Right kidney (tissue), 9 donors: ENCODE measurements around the gene CCDC141.
"Not testable (repeated sequence)": the region's sequence is repeated elsewhere in the genome, so short reads cannot be mapped to it uniquely, and the experiment has no call there.

ENCODE experiments used
- DNase-seq: peaks from one replicate; pipeline ENCODE4 v3.0.0-alpha.2; 2016
- long read RNA-seq, 8 donors: transcript quantifications; one replicate each; lab custom pipeline, GENCODE V29; 2026

Gene CCDC141, protein sequence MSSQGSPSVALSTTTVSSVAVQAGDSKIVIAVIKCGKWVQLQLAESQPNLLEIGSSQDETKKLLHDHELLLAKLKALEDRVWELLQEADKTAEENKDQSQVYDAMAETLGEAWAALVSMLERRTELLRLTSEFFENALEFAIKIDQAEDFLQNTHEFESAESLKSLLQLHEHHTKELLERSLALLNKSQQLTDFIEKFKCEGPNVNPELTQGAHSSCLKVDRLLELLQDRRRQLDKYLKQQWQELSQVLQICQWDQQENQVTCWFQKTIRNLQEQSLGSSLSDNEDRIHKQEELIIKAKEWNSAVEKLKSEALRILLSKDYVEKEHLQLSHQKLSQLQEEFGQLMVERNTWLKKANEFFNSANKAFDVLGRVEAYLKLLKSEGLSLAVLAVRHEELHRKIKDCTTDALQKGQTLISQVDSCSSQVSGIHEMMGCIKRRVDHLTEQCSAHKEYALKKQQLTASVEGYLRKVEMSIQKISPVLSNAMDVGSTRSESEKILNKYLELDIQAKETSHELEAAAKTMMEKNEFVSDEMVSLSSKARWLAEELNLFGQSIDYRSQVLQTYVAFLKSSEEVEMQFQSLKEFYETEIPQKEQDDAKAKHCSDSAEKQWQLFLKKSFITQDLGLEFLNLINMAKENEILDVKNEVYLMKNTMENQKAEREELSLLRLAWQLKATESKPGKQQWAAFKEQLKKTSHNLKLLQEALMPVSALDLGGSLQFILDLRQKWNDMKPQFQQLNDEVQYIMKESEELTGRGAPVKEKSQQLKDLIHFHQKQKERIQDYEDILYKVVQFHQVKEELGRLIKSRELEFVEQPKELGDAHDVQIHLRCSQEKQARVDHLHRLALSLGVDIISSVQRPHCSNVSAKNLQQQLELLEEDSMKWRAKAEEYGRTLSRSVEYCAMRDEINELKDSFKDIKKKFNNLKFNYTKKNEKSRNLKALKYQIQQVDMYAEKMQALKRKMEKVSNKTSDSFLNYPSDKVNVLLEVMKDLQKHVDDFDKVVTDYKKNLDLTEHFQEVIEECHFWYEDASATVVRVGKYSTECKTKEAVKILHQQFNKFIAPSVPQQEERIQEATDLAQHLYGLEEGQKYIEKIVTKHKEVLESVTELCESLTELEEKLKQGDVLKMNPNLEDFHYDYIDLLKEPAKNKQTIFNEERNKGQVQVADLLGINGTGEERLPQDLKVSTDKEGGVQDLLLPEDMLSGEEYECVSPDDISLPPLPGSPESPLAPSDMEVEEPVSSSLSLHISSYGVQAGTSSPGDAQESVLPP (N-terminal part only)
- long read RNA-seq, donor 1: 0 reads
- long read RNA-seq, donor 2: 0 reads
- long read RNA-seq, donor 3: 0 reads
- long read RNA-seq, donor 4: 0 reads
- long read RNA-seq, donor 5: 0 reads
- long read RNA-seq, donor 6: 0 reads
- long read RNA-seq, donor 7: 0 reads
- long read RNA-seq, donor 8: 0 reads

DNA sequence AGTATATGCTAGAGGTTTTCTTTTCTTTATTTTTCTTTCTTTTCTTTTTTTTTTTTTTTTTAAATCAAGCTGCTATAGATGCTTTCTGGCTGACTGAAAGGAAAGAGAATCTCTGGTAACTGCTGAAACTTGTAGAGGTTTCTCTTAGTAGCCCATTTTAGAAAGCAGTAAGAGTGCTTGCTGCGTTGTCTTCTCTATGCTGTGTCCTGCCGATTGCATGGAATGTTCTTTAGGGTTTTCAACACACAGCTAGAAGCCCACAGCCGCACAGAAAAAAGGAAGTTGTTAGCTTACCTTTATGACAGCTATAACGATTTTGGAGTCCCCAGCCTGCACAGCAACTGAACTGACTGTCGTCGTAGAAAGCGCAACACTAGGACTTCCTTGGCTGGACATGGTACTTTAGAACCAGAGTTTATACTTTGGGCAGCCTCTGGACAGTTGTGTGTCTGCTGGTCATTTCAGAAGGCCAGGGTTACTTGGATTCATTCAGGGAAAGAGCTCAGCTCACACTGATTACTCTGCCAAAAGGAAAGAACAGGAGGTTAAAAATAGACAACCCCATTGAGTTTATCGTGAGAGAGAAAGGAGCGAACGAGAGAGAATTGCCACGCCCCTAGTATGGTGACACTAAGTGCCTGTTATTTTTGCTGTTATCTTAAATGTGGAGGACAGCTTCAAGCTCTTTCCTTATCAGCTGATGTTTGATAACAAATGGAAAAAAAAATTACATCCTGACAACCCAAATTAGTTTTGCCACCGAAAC is at the start of gene CCDC141:
Gene CCDC141 (minus strand): TSS at position 592 of the 766 bp plus-strand sequence. CDS start 196 bp downstream, at position 396.
- DNase-seq: no peak

DNA sequence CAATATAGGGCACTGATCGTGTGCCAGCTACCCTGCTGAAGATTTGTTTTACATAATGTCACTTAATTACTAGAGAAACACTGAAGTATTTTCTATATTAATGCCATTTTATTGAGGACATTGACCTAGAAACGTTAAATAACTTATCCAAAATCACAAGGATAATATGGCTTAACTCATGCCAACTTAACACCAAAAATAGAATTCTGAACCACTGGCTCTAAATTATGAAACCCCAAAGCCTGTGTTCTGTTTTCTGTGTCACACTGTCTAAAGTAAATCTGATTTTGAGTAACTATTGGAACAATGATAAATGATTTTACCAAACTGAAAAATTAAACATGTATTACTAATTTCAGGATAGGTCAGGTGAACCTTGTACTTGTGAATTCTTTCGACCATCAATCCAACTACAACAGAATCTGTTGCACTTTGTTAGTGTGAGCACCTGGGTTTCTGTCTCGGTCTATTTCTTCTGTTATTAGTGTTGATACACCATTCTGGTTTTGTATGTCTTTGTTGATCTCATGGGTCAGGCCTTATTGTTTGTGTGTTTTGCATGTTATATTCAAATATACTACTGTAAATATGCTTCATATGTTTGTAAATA is 48.2 kb upstream of the CCDC141 start:
- DNase-seq: no peak

DNA sequence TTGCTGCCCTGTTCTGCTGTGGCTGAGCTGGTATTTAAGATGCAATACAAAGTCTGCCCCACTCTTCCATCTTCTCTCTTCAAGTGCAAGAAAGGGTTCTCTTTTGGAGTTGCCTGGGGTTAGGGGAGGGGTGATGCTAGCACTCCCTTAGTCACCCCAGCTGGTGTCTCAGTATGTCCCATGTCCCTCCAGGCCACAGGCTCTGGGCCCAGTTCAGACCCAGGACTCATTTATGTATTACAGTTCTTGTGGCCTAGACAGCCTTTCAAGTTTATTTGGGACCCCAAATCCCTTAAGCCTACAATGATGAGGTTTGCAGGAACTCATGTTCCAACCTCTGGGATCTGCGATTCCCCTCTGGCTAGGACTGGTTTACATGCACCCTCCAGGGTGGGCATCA is 47.2 kb upstream of the CCDC141 start:
- no peak for DNase-seq

DNA sequence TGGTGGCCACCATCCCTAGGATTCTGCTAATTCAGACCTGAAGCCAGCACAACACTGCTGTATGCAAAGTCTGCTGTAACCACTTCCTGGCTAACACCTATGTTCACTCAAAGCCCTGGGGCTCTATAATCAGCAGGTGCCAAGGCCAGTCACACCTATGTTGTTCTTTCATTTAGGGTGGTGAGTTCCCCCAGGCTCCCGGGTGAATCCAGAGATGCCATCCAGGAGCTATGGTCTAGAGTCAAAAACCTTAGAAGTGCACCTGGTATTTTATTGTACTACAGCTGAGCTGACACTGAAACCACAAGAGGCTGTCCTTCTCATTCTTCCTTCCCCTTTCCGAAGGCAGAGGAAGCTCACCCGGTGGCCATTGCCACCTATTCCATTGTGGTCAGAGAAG is 46.2 kb upstream of the CCDC141 start:
- DNase-seq: no peak

DNA sequence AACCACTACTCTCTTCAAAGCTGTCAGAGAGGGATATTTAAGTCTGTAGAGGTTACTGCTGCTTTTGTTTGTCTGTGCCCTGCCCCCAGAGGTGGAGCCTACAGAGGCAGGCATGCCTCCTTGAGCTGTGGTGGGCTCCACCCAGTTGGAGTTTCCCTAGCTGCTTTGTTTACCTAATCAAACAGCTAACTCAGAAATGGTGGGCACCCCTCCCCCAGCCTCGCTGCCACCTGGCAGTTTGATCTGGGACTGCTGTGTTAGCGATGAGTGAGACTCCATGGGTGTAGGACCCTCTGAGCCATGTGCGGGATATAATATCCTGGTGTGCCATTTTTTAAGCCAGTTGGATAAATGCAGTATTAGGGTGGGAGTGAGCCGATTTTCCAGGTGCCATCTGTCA is 43.0 kb upstream of the CCDC141 start:
- not testable (repeated sequence) for DNase-seq

DNA sequence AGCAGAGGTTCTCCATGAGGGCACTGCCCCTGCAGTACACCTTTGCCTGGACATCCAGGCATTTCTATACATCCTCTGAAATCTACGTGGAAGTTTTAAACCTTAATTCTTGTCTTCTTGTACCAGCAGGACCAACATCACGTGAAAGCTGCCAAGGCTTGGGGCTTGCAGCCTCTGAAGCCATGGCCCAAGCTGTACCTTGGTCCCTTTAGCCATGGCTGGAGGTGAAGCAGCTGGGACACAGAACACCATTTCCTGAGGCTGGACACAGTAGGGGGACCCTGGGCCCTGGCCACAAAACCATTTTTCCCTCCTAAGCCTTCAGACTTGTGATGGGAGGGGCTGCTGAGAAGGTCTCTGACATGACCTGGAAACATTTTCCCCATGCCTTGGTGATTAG is 32.8 kb upstream of the CCDC141 start:
- DNase-seq: no peak

DNA sequence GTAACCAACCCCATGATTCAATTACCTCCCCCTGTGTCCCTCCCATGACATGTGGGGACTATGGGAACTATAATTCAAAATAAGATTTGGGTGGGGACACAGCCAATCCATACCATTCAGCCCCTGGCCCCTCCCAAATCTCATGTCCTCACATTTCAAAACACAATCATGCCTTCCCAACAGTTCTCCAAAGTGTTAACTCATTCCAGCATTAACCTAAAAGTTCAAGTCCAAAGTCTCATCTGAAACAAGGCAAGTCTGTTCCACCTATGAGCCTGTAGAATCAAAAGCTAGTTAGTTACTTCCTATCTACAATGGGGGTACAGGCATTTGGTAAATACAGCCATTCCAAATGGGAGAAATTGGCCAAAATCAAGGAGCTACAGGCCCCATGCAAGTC is 32.0 kb upstream of the CCDC141 start:
- DNase-seq: no peak

DNA sequence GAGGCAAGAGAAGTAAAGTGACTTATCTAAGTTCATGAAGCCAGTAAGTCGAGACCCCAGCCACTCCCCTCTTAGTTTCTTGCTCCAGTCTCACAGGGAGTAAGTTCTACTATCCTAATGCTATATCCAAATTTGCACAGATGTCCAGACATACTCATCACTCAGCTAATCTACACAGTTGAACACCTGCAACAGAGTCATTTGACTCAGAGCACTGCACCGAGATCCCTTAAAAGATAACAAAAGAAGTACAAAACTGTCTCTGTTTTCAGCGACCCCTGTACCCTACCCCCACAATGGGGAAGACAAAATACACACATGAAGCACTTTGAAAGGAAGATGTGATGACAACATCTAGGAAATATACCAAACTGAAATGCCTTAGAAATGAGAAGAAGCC is 22.6 kb upstream of the CCDC141 start:
- DNase-seq: no peak

DNA sequence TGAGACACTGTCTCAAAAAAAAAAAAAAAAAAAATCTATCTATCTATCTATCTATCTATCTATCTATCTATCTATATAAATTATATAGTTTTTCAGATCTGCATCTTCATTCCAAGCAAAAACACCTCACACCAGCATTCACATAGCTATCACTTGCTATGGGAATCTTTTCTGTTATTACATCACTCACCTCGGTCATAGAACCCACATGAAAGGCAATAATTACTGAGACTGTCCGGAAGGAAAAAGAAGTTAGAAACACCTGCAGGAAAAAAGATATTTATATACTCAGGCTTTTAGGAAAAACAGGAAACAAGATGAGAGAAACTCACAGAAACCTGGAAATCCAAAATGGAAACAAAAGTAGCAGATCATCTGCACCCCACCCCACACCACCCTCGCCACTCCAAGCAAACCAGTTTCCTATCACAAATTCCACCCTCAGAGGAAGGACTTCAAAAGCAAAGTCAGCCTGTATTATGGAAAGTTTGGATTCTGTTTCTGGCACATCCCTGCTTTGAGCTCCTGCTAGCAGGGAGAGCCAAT is 21.9 kb upstream of the CCDC141 start:
- DNase-seq: no peak

DNA sequence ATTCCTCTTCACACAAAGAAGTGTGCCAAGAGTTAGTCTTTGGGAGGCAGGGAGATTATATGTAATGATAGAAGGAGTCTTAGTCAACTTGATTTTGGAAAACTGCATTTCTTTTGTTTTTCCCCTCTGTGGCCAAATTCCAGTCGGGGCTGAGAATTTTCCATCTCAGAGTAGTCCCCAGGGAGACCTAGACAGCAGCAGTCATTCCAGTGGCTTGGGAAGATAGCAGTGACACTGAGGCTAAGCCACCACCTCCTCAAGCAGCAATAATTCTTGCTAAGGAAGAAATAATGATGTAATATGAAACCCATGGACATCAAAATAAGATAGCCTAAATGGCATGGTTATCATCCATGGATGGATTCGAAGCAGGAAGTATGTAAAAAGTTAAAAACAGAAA is 21.0 kb upstream of the CCDC141 start:
- no peak for DNase-seq

DNA sequence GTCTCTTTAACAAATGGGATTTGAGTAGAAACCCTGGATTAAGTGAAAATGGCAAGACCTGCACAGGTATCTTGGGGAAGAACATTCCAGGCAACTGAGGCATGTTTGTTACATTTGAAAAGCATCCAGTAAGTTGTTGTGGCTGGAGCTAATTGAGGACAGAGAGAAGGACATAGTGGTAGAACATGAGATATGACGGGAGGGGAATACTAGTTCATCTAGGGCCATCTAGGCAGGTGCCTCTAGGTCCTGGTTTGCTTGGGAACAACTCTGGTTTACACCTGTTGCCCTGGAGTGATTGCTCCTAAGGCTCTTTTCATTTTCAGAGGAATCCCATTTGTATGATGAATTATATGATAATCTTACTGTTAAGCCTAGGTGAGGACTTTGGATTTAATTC is 19.7 kb upstream of the CCDC141 start:
- DNase-seq: no peak

DNA sequence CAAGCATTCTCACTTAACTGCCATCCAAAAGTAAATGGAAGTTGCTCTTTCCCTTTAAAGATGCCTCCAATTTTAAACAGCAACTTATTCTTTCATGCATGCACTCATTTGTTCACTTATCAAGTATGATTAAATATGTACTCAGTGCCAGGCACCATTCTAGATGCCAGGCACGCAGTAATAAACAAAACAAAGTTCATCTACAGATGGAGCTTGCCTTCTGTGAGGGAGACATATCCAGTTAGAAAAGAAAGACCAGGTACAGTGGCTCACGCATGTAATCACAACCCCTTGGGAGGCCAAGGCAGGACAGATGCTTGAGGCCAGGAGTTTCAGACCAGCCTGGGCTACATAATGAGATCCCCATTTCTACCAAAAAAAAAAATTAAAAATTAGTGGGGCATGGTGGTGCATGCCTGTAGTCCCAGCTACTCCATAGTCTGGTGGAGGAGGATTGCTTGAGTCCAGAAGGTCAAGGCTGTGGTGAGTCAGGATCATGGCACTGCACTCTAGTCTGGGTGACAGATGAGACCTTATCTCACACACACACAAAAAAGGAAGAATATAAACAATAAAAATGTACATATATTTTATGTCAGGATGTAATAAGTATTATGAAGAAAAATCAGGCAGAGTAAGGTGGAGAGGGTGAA is 19.2 kb upstream of the CCDC141 start:
- no peak for DNase-seq

DNA sequence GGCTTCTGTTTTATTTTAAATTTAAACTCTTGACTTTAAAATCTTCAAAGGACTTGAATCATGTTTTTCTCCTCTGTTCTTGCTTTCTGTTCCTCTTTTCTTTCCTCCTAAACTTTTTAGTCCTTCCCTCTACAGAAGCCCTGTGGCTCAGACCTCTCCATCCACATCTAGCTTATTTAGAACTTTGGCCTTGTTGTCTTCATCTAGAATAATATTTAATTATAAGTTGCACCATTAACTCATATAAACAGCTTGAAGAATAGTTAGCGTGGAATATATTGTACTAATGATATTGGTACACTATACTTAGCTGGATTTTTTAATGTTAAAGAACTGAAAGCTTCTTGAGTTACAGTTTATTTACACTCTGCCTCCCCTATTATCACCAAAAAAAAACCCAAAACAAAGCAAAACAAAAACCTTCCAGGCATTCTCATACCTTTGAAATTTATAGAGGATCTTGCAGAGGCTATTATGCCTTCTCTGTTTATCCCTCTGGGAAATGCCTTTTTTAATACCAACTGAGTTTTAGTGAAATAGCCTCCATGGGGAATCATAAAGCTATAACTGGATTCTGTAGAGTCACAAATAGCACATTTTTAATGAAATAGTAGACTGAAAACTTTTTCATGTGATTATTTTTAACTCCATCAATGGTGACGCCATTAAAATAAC is 9.2 kb upstream of the CCDC141 start:
- no peak for DNase-seq

DNA sequence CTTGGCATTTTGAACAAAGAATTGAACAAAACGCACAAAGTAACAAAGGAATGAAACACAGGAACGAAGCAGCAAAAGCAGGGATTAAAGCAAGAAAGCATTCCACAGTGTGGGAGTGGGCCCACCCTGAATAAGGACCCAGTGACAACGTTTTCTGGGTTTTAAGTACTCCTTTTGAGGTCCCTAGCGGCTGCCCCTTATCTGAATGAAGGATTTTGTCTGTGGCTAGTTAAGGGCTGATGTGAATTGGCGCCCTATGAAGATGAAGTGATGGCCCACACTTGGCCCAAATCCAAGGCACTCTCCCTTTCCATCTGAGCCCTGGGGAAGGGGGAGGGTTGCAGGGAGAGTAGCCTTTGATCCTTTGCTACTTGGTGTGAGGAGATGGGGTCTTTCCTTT is 7.8 kb upstream of the CCDC141 start:
- no peak for DNase-seq

DNA sequence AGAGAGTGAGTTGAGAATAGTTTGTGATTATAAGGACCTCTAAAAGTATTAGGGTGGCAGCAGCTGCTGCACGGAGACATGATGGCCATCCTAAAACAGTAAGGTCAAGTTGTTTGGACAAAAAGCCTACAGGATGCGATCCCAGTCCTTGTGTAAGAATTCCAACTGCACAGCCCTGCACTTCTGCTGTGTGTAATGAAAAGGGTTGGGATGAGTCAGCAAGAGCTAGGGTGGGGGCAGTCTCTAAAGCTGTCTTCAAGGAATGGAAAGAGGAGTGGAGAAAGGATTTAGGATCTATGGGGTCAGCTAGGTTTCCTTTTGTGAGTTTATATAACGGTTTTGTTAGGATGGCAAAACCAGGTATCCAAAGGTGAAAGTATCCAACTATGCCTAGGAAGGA is 3.6 kb upstream of the CCDC141 start:
- DNase-seq: not testable (repeated sequence)

DNA sequence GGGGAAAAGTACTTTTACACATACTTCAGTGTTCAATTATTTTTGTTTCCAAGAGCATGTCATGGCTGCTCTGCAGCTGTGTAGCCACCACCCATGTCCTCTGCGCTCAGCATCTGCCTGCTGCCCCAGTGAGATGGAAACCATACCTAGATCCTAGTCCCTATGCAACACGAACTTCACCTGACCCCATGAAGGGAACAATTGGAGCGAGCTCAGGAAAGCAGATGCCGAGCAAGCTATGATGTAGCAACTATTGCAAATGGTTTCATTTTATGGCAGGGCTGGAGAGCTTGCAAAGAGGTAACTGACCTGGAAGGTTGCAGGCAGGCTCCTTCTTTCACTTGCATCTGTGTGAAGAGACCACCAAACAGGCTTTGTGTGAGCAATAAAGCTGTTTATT is 1.3 kb upstream of the CCDC141 start:
- DNase-seq: no peak

DNA sequence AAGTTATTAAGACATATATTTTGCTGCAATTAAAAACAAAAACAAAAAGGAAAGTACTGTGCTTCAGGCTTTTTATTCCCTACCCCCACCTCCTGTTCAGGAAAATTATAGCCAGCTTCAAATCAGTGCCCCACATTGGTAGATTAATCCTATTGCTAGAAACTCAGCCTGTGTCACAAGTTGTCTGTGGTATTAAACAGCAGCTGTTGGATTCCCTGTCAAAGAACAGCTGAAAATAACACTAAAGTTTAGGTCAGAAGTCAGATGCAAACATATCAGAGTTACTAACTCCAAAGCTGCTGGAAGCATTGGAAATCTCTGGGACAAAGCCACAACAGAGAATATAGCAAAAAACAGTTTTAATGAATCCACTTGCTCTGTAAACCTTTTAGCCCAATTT is 818 bp upstream of the CCDC141 start:
- DNase-seq: no peak

DNA sequence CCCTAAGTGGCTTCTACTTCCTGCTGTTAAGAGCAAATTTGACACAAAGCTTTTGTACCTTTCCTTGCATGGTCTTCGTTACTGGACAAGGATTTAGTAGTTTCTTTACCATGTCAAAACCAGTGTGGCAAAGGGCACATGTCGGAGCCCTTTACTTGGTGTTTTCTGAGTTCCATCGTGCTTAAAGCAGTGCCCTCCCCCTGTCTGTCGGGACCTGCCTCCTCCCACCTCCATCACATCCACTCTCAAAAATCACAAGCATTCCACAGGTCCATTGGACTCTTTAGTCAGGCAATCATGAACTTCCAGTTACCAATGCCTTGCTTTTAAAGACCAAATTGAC is 763 bp downstream of the CCDC141 start:
- no peak for DNase-seq

DNA sequence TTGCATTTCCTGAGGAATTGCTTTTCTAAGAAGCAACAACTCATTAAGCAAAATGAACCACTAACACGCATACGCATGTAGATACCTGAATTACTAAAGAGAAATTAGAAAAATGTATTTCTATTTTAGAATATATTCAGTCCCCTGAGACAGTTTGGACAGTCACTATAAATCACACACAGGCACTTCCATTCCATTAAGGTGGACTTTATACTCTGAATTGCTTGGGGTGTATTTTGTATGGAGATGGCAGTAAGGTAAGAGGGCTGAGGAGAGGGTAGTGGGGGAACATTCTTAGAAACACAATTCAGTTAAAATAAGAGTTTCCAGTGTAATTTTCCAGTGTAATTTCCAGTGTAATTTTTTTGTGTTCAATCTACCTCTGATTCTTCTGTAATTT is 1.8 kb downstream of the CCDC141 start:
- DNase-seq: no peak

DNA sequence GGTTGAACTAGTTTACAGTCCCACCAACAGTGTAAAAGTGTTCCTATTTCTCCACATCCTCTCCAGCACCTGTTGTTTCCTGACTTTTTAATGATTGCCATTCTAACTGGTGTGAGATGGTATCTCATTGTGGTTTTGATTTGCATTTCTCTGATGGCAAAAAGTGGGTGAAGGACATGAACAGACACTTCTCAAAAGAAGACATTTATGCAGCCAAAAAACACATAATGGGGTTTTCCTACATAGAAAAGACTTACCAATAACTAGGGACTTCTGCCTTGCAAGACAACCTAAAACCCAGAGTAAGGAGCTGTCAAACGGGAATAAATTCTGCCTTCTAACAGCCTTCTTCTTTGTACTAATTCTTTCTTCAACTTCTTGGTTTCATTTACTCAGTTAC is 4.3 kb downstream of the CCDC141 start:
- not testable (repeated sequence) for DNase-seq
